Measurements from ENCODE around the gene RORC.

Gene RORC

GRCh38 chr1:151852733-151853132, 21.1 kb upstream of the RORC start:
- no peaks in the 10 kb centered on the region for H3K27me3 ChIP-seq (replicated peaks; ENCODE audit: control insufficient read depth, insufficient read depth, low read length)
- no peak overlapping the region for H3K4me3 ChIP-seq (replicated peaks; ENCODE audit: low read depth, low read length)
- no peaks in the 10 kb centered on the region for H3K36me3 ChIP-seq (ENCODE audit: control insufficient read depth, insufficient read depth, low read length)
- TF ChIP-seq CTCF (IDR thresholded peaks at IDR 0.05; ENCODE audit: insufficient read depth, low read length, poor library complexity, severe bottlenecking) = no peak
- DNase-seq (ENCODE audit: extremely low read depth, insufficient read length) = no peak

GRCh38 chr1:151851886-151852285, 20.3 kb upstream of the RORC start:
- H3K27me3 ChIP-seq (replicated peaks; ENCODE audit: control insufficient read depth, insufficient read depth, low read length) = no peaks in the 10 kb centered on the region
- no peak for TF ChIP-seq CTCF (IDR thresholded peaks at IDR 0.05; ENCODE audit: insufficient read depth, low read length, poor library complexity, severe bottlenecking)
- H3K36me3 ChIP-seq (ENCODE audit: control insufficient read depth, insufficient read depth, low read length) = no peaks in the 10 kb centered on the region
- no peak overlapping the region for H3K4me3 ChIP-seq (replicated peaks; ENCODE audit: low read depth, low read length)
- DNase-seq (ENCODE audit: extremely low read depth, insufficient read length) = no peak

- no peak for DNase-seq (ENCODE audit: extremely low read depth, insufficient read length)
- no peaks in the 10 kb centered on the region for H3K36me3 ChIP-seq (ENCODE audit: control insufficient read depth, insufficient read depth, low read length)
- no peak for TF ChIP-seq CTCF (IDR thresholded peaks at IDR 0.05; ENCODE audit: insufficient read depth, low read length, poor library complexity, severe bottlenecking)
- H3K27me3 ChIP-seq (replicated peaks; ENCODE audit: control insufficient read depth, insufficient read depth, low read length) = no peaks in the 10 kb centered on the region
- no peak overlapping the region for H3K4me3 ChIP-seq (replicated peaks; ENCODE audit: low read depth, low read length)
These were observed 18.3 kb upstream of the RORC start for GRCh38 chr1:151849871-151850270.

GRCh38 chr1:151849126-151849525, 17.5 kb upstream of the RORC start:
- no peaks in the 10 kb centered on the region for H3K36me3 ChIP-seq (ENCODE audit: control insufficient read depth, insufficient read depth, low read length)
- TF ChIP-seq CTCF (IDR thresholded peaks at IDR 0.05; ENCODE audit: insufficient read depth, low read length, poor library complexity, severe bottlenecking) = no peak
- H3K4me3 ChIP-seq (replicated peaks; ENCODE audit: low read depth, low read length) = no peak overlapping the region
- no peaks in the 10 kb centered on the region for H3K27me3 ChIP-seq (replicated peaks; ENCODE audit: control insufficient read depth, insufficient read depth, low read length)
- no peak for DNase-seq (ENCODE audit: extremely low read depth, insufficient read length)

- Histone ChIP-seq H3K4me3 (replicated peaks; ENCODE audit: low read depth, low read length) (no peak overlapping the region), H3K27me3 (replicated peaks; ENCODE audit: control insufficient read depth, insufficient read depth, low read length) (no peaks in the 10 kb centered on the region), H3K36me3 (ENCODE audit: control insufficient read depth, insufficient read depth, low read length) (no peaks in the 10 kb centered on the region)
- no peak for TF ChIP-seq CTCF (IDR thresholded peaks at IDR 0.05; ENCODE audit: insufficient read depth, low read length, poor library complexity, severe bottlenecking)
- DNase-seq (ENCODE audit: extremely low read depth, insufficient read length) = no peak
These were observed 16.4 kb upstream of the RORC start for GRCh38 chr1:151847867-151848596.
